Non-pigmented ciliary epithelial cell (primary cell): Measurements from ENCODE around the gene REEP6.

Experiments
- DNase-seq: peaks from one replicate; pipeline ENCODE4 v3.0.0-alpha.2; 2010; ENCODE audit warnings: low read depth

The REEP6 gene

GRCh38 chr19:1456121-1456900 lies 34.7 kb upstream of the REEP6 start:
- DNase-seq, result no peak

DNA sequence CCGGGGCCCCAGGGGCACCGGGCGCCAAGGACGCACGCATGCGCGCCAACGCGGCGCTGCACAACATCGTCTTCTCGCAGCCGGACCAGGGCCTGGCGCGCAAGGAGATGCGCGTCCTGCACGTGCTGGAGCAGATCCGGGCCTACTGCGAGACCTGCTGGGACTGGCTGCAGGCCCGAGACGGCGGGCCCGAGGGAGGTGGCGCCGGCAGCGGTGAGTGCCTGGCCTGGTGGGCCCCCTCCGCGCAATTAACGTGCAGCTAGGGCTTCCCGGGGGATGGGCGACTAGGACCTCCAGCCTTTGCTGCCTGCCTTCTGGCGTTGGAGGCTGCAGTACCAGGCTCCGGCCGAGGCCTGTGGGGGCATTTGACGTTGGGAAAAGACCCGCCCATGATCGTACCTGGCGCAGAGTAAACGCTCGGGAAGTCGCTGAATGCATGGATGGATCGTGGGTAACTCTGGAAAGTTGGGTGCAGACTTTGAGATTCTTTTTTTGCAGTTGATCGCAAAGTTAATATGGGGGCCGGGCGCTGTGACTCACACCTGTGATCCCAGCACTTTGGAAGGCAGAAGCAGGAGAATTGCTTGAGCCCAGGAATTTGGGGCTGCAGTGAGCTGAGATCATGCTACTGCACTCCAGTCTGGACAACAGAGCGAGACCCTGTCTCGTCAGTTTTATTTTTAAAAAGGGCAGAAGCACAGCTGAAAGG lies 33.8 kb upstream of the REEP6 start:
- DNase-seq, result no peak

DNA sequence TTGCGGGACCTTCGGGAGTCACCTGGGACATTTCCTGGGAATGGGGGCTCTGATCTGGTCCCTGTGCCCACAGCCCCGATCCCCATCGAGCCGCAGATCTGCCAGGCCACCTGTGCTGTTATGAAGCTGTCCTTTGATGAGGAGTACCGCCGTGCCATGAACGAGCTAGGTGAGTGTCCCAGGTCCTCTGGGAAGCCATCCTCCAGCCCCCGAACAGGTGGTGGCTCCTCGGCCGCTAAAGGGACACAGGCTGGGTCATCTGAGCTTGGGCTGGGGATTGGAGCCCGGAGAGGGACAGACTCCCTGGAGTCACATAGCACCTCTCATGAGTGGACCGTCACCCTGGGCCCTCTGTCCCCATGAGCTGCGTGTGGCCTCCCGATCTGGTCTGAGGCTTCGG lies 33.1 kb upstream of the REEP6 start:
- no peak for DNase-seq

DNA sequence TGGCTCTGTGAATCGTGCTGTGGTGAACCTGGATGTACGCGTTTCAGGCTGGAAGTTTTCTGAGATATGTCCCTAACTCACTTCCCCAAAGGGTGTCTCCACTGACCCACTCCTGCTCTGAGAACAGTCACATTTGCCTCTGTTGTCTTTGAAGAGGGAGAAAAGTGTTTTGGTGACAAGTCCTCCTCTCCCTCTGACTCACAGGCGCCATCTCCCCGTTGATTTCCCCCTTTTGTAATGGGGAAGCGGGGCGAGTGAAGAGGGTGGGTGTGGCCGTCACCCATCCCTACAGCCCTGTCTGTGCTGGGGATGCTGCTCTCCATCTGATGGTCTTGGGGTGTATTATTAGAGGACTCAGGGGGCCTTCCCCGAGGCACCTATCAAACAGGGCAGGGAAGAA lies 31.5 kb upstream of the REEP6 start:
- DNase-seq, result no peak

DNA sequence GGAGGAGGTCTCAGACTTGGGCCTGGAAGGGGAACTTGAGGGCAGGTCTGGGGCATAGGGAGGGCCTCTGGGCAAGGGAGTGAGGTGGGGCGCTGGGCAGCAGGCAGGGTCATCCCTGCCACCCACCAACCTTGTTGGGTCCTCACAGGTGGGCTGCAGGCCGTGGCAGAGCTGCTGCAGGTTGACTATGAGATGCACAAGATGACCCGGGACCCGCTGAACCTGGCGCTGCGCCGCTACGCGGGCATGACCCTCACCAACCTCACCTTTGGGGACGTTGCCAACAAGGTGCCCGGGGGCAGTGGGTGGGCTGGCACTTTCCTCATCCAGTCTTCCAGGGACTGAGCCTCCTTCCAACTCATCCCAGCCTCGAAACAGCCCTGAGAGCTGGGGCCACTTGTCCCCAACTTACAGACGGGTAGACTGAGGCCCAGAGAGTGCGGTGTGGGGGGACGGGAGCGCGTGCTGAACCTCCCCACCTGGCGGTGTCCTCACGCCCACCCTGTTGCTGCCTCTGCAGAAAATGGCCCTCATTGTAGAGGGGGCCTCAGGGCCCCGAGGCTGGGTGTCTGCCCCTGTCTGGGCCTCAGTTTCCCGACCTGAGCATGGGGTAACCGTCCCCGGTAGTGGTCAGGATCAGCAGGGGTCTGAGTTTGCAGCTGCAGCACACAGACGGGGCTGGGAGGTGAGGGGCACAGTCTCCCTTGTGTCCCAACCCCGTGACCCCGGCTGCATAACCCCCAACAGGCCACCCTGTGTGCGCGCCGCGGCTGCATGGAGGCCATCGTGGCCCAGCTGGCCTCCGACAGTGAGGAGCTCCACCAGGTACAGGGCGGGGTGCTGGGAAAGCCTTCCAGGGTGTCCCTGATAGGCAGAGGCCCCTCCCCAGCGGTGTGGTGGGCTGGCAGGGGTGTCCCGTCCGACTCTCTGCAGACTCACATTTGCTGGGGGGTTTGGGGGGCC lies 30.7 kb upstream of the REEP6 start:
- no peak for DNase-seq

GRCh38 chr19:1461862-1462261 lies 29.1 kb upstream of the REEP6 start:
- DNase-seq, result no peak

GRCh38 chr19:1465191-1466016 lies 25.6 kb upstream of the REEP6 start:
- DNase-seq, result no peak

- DNase-seq, result no peak
These were observed 24.9 kb upstream of the REEP6 start for GRCh38 chr19:1466018-1466460.

GRCh38 chr19:1466461-1467214 lies 24.3 kb upstream of the REEP6 start:
- DNase-seq, result no peak

DNA sequence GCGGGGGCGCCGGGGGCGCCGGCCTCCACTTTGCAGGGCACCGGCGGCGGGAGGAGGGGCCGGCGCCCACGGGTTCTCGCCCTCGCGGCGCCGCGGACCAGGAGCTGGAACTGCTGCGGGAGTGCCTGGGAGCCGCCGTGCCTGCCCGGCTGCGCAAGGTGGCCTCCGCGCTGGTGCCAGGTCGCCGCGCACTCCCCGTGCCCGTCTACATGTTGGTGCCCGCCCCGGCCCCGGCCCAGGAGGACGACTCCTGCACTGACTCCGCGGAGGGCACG lies 23.8 kb upstream of the REEP6 start:
- DNase-seq, result no peak

DNA sequence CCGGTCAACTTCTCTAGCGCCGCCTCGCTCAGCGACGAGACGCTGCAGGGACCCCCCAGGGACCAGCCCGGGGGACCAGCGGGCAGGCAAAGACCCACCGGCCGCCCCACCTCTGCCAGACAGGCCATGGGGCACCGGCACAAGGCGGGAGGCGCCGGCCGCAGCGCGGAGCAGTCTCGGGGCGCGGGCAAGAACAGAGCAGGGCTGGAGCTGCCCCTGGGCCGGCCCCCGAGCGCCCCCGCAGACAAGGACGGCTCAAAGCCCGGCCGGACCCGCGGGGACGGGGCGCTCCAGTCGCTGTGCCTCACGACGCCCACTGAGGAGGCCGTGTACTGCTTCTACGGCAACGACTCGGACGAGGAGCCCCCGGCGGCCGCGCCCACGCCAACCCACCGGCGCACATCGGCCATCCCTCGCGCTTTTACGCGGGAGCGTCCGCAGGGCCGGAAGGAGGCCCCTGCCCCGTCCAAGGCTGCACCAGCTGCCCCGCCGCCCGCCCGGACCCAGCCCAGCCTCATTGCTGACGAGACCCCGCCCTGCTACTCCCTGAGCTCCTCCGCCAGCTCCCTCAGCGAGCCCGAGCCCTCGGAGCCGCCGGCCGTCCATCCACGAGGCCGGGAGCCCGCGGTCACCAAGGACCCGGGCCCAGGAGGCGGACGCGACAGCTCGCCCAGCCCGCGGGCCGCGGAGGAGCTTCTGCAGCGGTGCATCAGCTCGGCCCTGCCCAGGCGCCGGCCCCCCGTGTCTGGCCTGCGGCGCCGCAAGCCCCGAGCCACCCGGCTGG lies 23.3 kb upstream of the REEP6 start:
- no peak for DNase-seq

GRCh38 chr19:1468274-1468820 lies 22.6 kb upstream of the REEP6 start:
- no peak for DNase-seq

- no peak for DNase-seq
These were observed 22.1 kb upstream of the REEP6 start for GRCh38 chr19:1468821-1469254.

- DNase-seq, result no peak
These were observed 21.5 kb upstream of the REEP6 start for GRCh38 chr19:1469255-1470054.

GRCh38 chr19:1470055-1470304 lies 21.0 kb upstream of the REEP6 start:
- no peak for DNase-seq

DNA sequence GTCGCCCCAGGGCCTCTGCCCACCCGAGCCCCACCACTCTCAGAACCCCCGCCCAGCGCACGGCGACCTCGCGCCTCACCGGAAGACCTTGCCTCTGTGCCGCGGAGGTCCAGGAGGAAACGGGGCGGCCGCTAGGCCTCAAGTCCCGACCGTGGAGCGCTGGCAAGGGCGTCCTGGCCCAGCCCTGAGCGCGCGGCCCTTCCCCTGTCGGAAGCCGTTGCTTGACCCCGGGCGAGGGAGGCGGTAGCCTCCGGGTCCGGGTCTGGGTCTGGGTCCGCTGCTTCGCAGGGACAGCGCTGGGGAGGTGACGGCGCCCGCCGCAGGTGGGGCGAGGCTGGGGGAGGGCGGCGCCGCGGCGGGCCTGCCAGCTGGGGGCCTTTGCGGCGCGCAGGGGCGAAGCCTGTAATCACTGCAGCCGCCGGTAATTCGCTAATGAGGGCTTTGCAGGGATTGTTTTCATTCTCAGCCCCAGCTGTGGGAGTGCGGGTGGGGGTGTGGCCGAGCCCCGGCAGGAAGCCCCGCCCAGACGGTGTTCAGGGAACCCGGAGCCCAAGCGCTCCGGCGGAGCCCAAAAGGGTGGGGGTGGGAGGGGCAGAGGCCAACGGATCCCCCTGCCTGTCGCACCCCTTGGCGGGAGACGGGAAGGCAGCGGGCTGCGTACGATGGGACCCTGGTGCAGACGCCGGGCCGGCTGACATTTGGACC lies 20.5 kb upstream of the REEP6 start:
- no peak for DNase-seq

DNA sequence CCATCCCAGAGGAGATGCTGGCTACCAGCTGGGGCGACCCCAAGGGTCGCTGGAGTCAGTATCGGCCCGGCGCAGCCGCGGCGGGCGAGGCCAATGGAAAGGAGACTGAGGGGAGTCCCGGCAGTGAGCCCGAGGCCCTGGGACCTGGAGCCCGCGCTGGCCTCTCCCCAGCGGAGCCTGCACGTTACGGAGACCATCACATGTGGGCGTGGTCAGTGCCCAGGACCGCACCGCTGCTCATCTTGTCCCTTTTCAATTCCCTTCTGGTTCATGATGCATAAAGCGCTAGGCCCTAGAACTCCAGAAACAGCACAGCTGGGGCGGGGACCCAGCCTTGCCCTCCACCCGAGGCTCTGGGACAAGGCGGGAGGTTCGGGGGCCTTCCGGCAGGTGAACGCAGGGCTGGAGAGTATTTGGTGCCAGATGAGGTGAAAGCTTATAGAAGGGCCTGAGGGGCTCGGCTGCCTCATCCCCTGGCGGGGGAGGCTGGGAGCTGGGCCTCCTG lies 19.9 kb upstream of the REEP6 start:
- no peak for DNase-seq

- DNase-seq, result no peak
These were observed 19.3 kb upstream of the REEP6 start for GRCh38 chr19:1471515-1472160.
